ENCODE measurements around the gene SLC4A4.

Gene SLC4A4

GRCh38 chr4:71518283-71518989 is 179.6 kb downstream of the SLC4A4 start:
- no peaks in the 10 kb centered on the region for H3K27me3 ChIP-seq (ENCODE audit: control insufficient read depth in 2 of 2, insufficient read depth in 2 of 2, low read length in 2 of 2)
- no peaks in the 10 kb centered on the region for H3K4me1 ChIP-seq (ENCODE audit: control insufficient read depth in 2 of 2, insufficient read depth in 2 of 2, low read length in 2 of 2)
- no peak overlapping the region for H3K9ac ChIP-seq (ENCODE audit: low read depth in 1 of 2, low read length in 2 of 2)
- H3K4me3 ChIP-seq (ENCODE audit: low read length in 2 of 2), result no peak overlapping the region
- H3K9me3 ChIP-seq (ENCODE audit: control insufficient read depth in 2 of 2, low read length in 2 of 2), result no peaks in the 10 kb centered on the region
- H3K36me3 ChIP-seq (ENCODE audit: control insufficient read depth in 2 of 2, insufficient read depth in 2 of 2, low read length in 2 of 2), result peaks cover 3 to 5% of the 10 kb centered on the region in 2 donors
- H3K27ac ChIP-seq (ENCODE audit: low read depth in 2 of 2, low read length in 2 of 2), result no peak overlapping the region

GRCh38 chr4:71520308-71520707 is 181.5 kb downstream of the SLC4A4 start:
- Histone ChIP-seq H3K36me3 (ENCODE audit: control insufficient read depth in 2 of 2, insufficient read depth in 2 of 2, low read length in 2 of 2) (peaks cover 3 to 5% of the 10 kb centered on the region in 2 donors), H3K9ac (ENCODE audit: low read depth in 1 of 2, low read length in 2 of 2) (no peak overlapping the region), H3K4me3 (ENCODE audit: low read length in 2 of 2) (no peak overlapping the region), H3K4me1 (ENCODE audit: control insufficient read depth in 2 of 2, insufficient read depth in 2 of 2, low read length in 2 of 2) (no peaks in the 10 kb centered on the region), H3K27me3 (ENCODE audit: control insufficient read depth in 2 of 2, insufficient read depth in 2 of 2, low read length in 2 of 2) (no peaks in the 10 kb centered on the region), H3K27ac (ENCODE audit: low read depth in 2 of 2, low read length in 2 of 2) (no peak overlapping the region), H3K9me3 (ENCODE audit: control insufficient read depth in 2 of 2, low read length in 2 of 2) (no peaks in the 10 kb centered on the region)

- H3K27me3 ChIP-seq (ENCODE audit: control insufficient read depth in 2 of 2, insufficient read depth in 2 of 2, low read length in 2 of 2), result no peaks in the 10 kb centered on the region
Measured at GRCh38 chr4:71520850-71521249, 182.0 kb downstream of the SLC4A4 start.

GRCh38 chr4:71524756-71525155 is 185.9 kb downstream of the SLC4A4 start:
- Histone ChIP-seq H3K9ac (ENCODE audit: low read depth in 1 of 2, low read length in 2 of 2) (no peak overlapping the region), H3K27ac (ENCODE audit: low read depth in 2 of 2, low read length in 2 of 2) (no peak overlapping the region), H3K36me3 (ENCODE audit: control insufficient read depth in 2 of 2, insufficient read depth in 2 of 2, low read length in 2 of 2) (no peaks in the 10 kb centered on the region), H3K4me1 (ENCODE audit: control insufficient read depth in 2 of 2, insufficient read depth in 2 of 2, low read length in 2 of 2) (no peaks in the 10 kb centered on the region), H3K27me3 (ENCODE audit: control insufficient read depth in 2 of 2, insufficient read depth in 2 of 2, low read length in 2 of 2) (no peaks in the 10 kb centered on the region), H3K4me3 (ENCODE audit: low read length in 2 of 2) (no peak overlapping the region), H3K9me3 (ENCODE audit: control insufficient read depth in 2 of 2, low read length in 2 of 2) (no peaks in the 10 kb centered on the region)

More at GRCh38 chr4:71520850-71521249, 182.0 kb downstream of the SLC4A4 start:
- Histone ChIP-seq H3K27ac (ENCODE audit: low read depth in 2 of 2, low read length in 2 of 2) (no peak overlapping the region), H3K9ac (ENCODE audit: low read depth in 1 of 2, low read length in 2 of 2) (no peak overlapping the region), H3K9me3 (ENCODE audit: control insufficient read depth in 2 of 2, low read length in 2 of 2) (no peaks in the 10 kb centered on the region), H3K4me1 (ENCODE audit: control insufficient read depth in 2 of 2, insufficient read depth in 2 of 2, low read length in 2 of 2) (no peaks in the 10 kb centered on the region), H3K36me3 (ENCODE audit: control insufficient read depth in 2 of 2, insufficient read depth in 2 of 2, low read length in 2 of 2) (peaks cover 3 to 5% of the 10 kb centered on the region in 2 donors), H3K4me3 (ENCODE audit: low read length in 2 of 2) (no peak overlapping the region)

- H3K4me3 ChIP-seq (ENCODE audit: low read length in 2 of 2), result no peak overlapping the region
- no peaks in the 10 kb centered on the region for H3K4me1 ChIP-seq (ENCODE audit: control insufficient read depth in 2 of 2, insufficient read depth in 2 of 2, low read length in 2 of 2)
- H3K27ac ChIP-seq (ENCODE audit: low read depth in 2 of 2, low read length in 2 of 2), result no peak overlapping the region
Measured at GRCh38 chr4:71526637-71527406, 188.0 kb downstream of the SLC4A4 start.

GRCh38 chr4:71532407-71532806 is 193.6 kb downstream of the SLC4A4 start:
- H3K4me1 ChIP-seq (ENCODE audit: control insufficient read depth in 2 of 2, insufficient read depth in 2 of 2, low read length in 2 of 2), result no peaks in the 10 kb centered on the region
- H3K36me3 ChIP-seq (ENCODE audit: control insufficient read depth in 2 of 2, insufficient read depth in 2 of 2, low read length in 2 of 2), result peaks cover 0 to 6% of the 10 kb centered on the region in 2 donors
- H3K4me3 ChIP-seq (ENCODE audit: low read length in 2 of 2), result no peak overlapping the region
- no peak overlapping the region for H3K27ac ChIP-seq (ENCODE audit: low read depth in 2 of 2, low read length in 2 of 2)
- no peak overlapping the region for H3K9ac ChIP-seq (ENCODE audit: low read depth in 1 of 2, low read length in 2 of 2)
- H3K9me3 ChIP-seq (ENCODE audit: control insufficient read depth in 2 of 2, low read length in 2 of 2), result no peaks in the 10 kb centered on the region
- no peaks in the 10 kb centered on the region for H3K27me3 ChIP-seq (ENCODE audit: control insufficient read depth in 2 of 2, insufficient read depth in 2 of 2, low read length in 2 of 2)

More at GRCh38 chr4:71526637-71527406, 188.0 kb downstream of the SLC4A4 start:
- H3K36me3 ChIP-seq (ENCODE audit: control insufficient read depth in 2 of 2, insufficient read depth in 2 of 2, low read length in 2 of 2), result no peaks in the 10 kb centered on the region
- H3K9ac ChIP-seq (ENCODE audit: low read depth in 1 of 2, low read length in 2 of 2), result no peak overlapping the region
- H3K9me3 ChIP-seq (ENCODE audit: control insufficient read depth in 2 of 2, low read length in 2 of 2), result no peaks in the 10 kb centered on the region
- H3K27me3 ChIP-seq (ENCODE audit: control insufficient read depth in 2 of 2, insufficient read depth in 2 of 2, low read length in 2 of 2), result no peaks in the 10 kb centered on the region

- Histone ChIP-seq H3K27me3 (ENCODE audit: control insufficient read depth in 2 of 2, insufficient read depth in 2 of 2, low read length in 2 of 2) (no peaks in the 10 kb centered on the region), H3K9me3 (ENCODE audit: control insufficient read depth in 2 of 2, low read length in 2 of 2) (no peaks in the 10 kb centered on the region)
Measured at GRCh38 chr4:71533121-71533520, 194.3 kb downstream of the SLC4A4 start.

GRCh38 chr4:71537551-71538065 is 198.8 kb downstream of the SLC4A4 start:
- H3K9me3 ChIP-seq (ENCODE audit: control insufficient read depth in 2 of 2, low read length in 2 of 2), result no peaks in the 10 kb centered on the region

More at GRCh38 chr4:71533121-71533520, 194.3 kb downstream of the SLC4A4 start:
- H3K27ac ChIP-seq (ENCODE audit: low read depth in 2 of 2, low read length in 2 of 2), result no peak overlapping the region
- peaks cover 0 to 6% of the 10 kb centered on the region in 2 donors for H3K36me3 ChIP-seq (ENCODE audit: control insufficient read depth in 2 of 2, insufficient read depth in 2 of 2, low read length in 2 of 2)
- H3K4me1 ChIP-seq (ENCODE audit: control insufficient read depth in 2 of 2, insufficient read depth in 2 of 2, low read length in 2 of 2), result no peaks in the 10 kb centered on the region
- no peak overlapping the region for H3K4me3 ChIP-seq (ENCODE audit: low read length in 2 of 2)
- no peak overlapping the region for H3K9ac ChIP-seq (ENCODE audit: low read depth in 1 of 2, low read length in 2 of 2)

GRCh38 chr4:71538528-71538927 is 199.7 kb downstream of the SLC4A4 start:
- Histone ChIP-seq H3K27me3 (ENCODE audit: control insufficient read depth in 2 of 2, insufficient read depth in 2 of 2, low read length in 2 of 2) (no peaks in the 10 kb centered on the region), H3K27ac (ENCODE audit: low read depth in 2 of 2, low read length in 2 of 2) (no peak overlapping the region), H3K36me3 (ENCODE audit: control insufficient read depth in 2 of 2, insufficient read depth in 2 of 2, low read length in 2 of 2) (peaks cover 0 to 18% of the 10 kb centered on the region in 2 donors), H3K9me3 (ENCODE audit: control insufficient read depth in 2 of 2, low read length in 2 of 2) (no peaks in the 10 kb centered on the region), H3K4me3 (ENCODE audit: low read length in 2 of 2) (no peak overlapping the region), H3K9ac (ENCODE audit: low read depth in 1 of 2, low read length in 2 of 2) (no peak overlapping the region), H3K4me1 (ENCODE audit: control insufficient read depth in 2 of 2, insufficient read depth in 2 of 2, low read length in 2 of 2) (no peaks in the 10 kb centered on the region)

More at GRCh38 chr4:71537551-71538065, 198.8 kb downstream of the SLC4A4 start:
- H3K4me3 ChIP-seq (ENCODE audit: low read length in 2 of 2), result no peak overlapping the region
- peaks cover 0 to 18% of the 10 kb centered on the region in 2 donors for H3K36me3 ChIP-seq (ENCODE audit: control insufficient read depth in 2 of 2, insufficient read depth in 2 of 2, low read length in 2 of 2)
- H3K27ac ChIP-seq (ENCODE audit: low read depth in 2 of 2, low read length in 2 of 2), result no peak overlapping the region
- H3K4me1 ChIP-seq (ENCODE audit: control insufficient read depth in 2 of 2, insufficient read depth in 2 of 2, low read length in 2 of 2), result no peaks in the 10 kb centered on the region
- no peaks in the 10 kb centered on the region for H3K27me3 ChIP-seq (ENCODE audit: control insufficient read depth in 2 of 2, insufficient read depth in 2 of 2, low read length in 2 of 2)
- H3K9ac ChIP-seq (ENCODE audit: low read depth in 1 of 2, low read length in 2 of 2), result no peak overlapping the region

GRCh38 chr4:71540749-71541269 is 202.0 kb downstream of the SLC4A4 start:
- Histone ChIP-seq H3K4me3 (ENCODE audit: low read length in 2 of 2) (no peak overlapping the region), H3K36me3 (ENCODE audit: control insufficient read depth in 2 of 2, insufficient read depth in 2 of 2, low read length in 2 of 2) (peaks cover 0 to 15% of the 10 kb centered on the region in 2 donors), H3K9ac (ENCODE audit: low read depth in 1 of 2, low read length in 2 of 2) (no peak overlapping the region), H3K27me3 (ENCODE audit: control insufficient read depth in 2 of 2, insufficient read depth in 2 of 2, low read length in 2 of 2) (no peaks in the 10 kb centered on the region), H3K27ac (ENCODE audit: low read depth in 2 of 2, low read length in 2 of 2) (no peak overlapping the region), H3K9me3 (ENCODE audit: control insufficient read depth in 2 of 2, low read length in 2 of 2) (no peaks in the 10 kb centered on the region), H3K4me1 (ENCODE audit: control insufficient read depth in 2 of 2, insufficient read depth in 2 of 2, low read length in 2 of 2) (no peaks in the 10 kb centered on the region)

All from mucosa of rectum (tissue), 2 donors.